ENCODE results near the gene POLG2. TPM values are rescaled to one million over a fixed set of nuclear protein-coding genes. Genes with fewer than 3 reads are reported as not detected.

POLG2 gene
- total RNA-seq, 2 donors from 2014 or later, result 37.1 to 39.0 TPM

DNA sequence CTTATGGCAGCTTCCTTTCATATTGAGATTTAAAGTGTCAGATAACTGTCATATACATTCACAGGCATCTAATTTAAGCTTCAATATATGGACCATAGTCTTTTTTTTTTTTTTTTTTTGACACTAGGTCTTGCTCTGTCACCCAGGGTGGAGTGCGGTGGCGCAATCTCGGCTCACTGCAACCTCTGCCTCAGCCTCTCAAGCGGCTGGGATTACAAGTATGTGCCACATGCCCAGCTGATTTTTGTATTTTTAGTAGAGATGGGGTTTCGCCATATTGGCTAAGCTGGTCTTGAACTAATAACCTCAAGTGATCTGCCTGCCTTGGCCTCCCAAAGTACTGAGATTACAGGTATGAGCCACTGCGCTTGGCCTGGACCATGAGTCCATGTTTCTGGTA is 23.5 kb upstream of the POLG2 start:
- no peaks in the 10 kb centered on the region for H3K9me3 ChIP-seq (ENCODE audit: control insufficient read depth, low read length, poor library complexity, severe bottlenecking)
- peaks cover 11% of the 10 kb centered on the region for H3K4me1 Mint-ChIP-seq
- no peak for DNase-seq
- H3K4me3 Mint-ChIP-seq, result no peak overlapping the region
- peaks cover 9% of the 10 kb centered on the region for H3K36me3 Mint-ChIP-seq (ENCODE audit: low read depth)
- H3K27me3 Mint-ChIP-seq, result no peaks in the 10 kb centered on the region
- no peak overlapping the region for H3K27ac Mint-ChIP-seq
- ATAC-seq, result no peak

DNA sequence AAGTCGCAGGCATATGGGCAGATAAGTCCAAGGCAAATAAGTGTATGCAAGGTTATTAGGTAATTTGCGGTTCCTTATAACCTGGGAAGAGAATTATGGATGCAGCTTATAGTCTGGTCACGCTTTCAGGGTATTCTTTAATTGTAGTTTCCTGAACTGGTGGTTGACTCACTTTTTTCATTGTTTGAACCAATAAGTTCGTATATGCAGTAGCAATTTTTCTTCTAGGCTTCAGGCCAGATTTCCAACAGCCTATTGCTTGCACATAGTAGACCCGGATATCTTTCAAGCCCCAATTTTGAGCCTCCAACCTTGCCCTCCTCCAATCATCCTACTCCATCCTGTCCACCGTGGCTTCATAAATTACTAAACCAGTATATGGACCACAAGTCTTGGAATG is 22.7 kb upstream of the POLG2 start:
- DNase-seq (no peak), ATAC-seq (no peak)
- H3K9me3 ChIP-seq (ENCODE audit: control insufficient read depth, low read length, poor library complexity, severe bottlenecking), result no peaks in the 10 kb centered on the region
- Mint-ChIP-seq H3K27me3 (no peaks in the 10 kb centered on the region), H3K4me1 (peaks cover 16% of the 10 kb centered on the region), H3K27ac (no peak overlapping the region), H3K4me3 (no peak overlapping the region), H3K36me3 (ENCODE audit: low read depth) (peaks cover 10% of the 10 kb centered on the region)

- DNase-seq (no peak), ATAC-seq (no peak)
- no peak overlapping the region for H3K4me3 Mint-ChIP-seq
- H3K36me3 Mint-ChIP-seq (ENCODE audit: low read depth), result peaks cover 11% of the 10 kb centered on the region
- H3K27ac Mint-ChIP-seq, result peak overlapping the region; percentile 4
- H3K27me3 Mint-ChIP-seq, result no peaks in the 10 kb centered on the region
- peaks cover 19% of the 10 kb centered on the region for H3K4me1 Mint-ChIP-seq
- H3K9me3 ChIP-seq (ENCODE audit: control insufficient read depth, low read length, poor library complexity, severe bottlenecking), result no peaks in the 10 kb centered on the region
Observed at GRCh38 chr17:64515829-64516228, 19.0 kb upstream of the POLG2 start.

DNA sequence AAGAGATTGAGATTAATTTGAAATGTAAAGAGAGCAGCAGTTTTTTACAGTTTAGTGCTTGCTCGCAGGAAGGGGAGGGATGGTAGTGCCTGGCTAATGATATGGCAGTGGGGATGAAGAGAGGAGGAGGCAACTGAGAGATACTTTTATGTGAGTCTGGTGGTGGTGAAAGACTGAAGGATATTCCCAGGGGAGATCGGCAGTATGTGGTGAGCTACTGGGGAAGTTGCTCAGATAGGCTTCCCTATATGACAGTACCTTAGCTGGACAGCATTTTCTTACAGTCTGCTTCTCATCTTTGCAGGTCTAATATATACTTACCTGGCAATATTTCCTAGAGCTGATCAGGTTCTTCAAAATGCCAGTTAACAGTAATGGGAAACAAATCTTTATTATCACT is 18.6 kb upstream of the POLG2 start:
- no peak for ATAC-seq
- DNase-seq, result no peak
- no peaks in the 10 kb centered on the region for H3K9me3 ChIP-seq (ENCODE audit: control insufficient read depth, low read length, poor library complexity, severe bottlenecking)
- peaks cover 11% of the 10 kb centered on the region for H3K36me3 Mint-ChIP-seq (ENCODE audit: low read depth)
- H3K27me3 Mint-ChIP-seq, result no peaks in the 10 kb centered on the region
- peak overlapping the region; percentile 4 for H3K27ac Mint-ChIP-seq
- H3K4me1 Mint-ChIP-seq, result peaks cover 21% of the 10 kb centered on the region
- H3K4me3 Mint-ChIP-seq, result peak overlapping the region; percentile 71

DNA sequence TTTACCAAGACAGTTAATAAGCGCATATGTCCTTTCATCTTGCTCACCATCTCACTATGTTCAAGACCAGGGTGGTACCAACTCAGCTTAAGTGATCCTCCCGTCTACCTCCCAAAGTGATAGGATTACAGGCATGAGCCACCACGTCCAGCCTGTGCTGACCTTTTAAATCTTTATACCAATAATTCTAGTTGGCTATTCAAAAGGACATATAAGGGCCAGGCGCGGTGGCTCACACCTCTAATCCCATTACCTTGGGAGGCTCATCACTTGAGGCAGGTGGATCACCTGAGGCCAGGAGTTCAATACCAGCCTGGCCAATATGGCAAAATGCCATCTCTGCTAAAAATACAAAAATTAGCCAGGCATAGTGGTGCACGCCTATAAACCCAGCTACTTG is 12.3 kb upstream of the POLG2 start:
- ATAC-seq (no peak), DNase-seq (no peak)
- Mint-ChIP-seq H3K27ac (no peak overlapping the region), H3K4me1 (peaks cover 43% of the 10 kb centered on the region), H3K4me3 (peak overlapping the region; percentile 63), H3K27me3 (no peaks in the 10 kb centered on the region), H3K36me3 (ENCODE audit: low read depth) (peaks cover 17% of the 10 kb centered on the region)
- no peaks in the 10 kb centered on the region for H3K9me3 ChIP-seq (ENCODE audit: control insufficient read depth, low read length, poor library complexity, severe bottlenecking)

DNA sequence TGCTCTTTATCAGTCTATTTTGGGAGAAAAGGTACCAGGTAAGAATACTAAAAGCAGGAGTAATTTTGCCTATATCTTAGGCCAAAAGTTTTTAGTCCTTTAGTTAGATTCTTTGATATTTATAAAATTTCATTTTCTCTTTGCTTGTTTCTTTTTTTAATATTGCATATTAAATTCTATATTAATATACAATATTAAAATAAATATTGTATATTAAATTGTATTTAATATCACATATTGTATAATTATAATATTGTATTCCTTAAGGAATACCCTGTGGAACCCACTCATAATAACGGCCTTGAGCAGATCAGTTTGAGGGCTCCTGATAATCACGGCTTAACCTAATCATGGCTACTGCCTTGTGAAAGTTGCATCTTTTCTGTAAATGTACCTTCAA is 11.8 kb upstream of the POLG2 start:
- no peak overlapping the region for H3K27ac Mint-ChIP-seq
- no peaks in the 10 kb centered on the region for H3K9me3 ChIP-seq (ENCODE audit: control insufficient read depth, low read length, poor library complexity, severe bottlenecking)
- DNase-seq, result no peak
- no peaks in the 10 kb centered on the region for H3K27me3 Mint-ChIP-seq
- peaks cover 17% of the 10 kb centered on the region for H3K36me3 Mint-ChIP-seq (ENCODE audit: low read depth)
- ATAC-seq, result no peak
- H3K4me1 Mint-ChIP-seq, result peaks cover 47% of the 10 kb centered on the region
- H3K4me3 Mint-ChIP-seq, result peak overlapping the region; percentile 67

DNA sequence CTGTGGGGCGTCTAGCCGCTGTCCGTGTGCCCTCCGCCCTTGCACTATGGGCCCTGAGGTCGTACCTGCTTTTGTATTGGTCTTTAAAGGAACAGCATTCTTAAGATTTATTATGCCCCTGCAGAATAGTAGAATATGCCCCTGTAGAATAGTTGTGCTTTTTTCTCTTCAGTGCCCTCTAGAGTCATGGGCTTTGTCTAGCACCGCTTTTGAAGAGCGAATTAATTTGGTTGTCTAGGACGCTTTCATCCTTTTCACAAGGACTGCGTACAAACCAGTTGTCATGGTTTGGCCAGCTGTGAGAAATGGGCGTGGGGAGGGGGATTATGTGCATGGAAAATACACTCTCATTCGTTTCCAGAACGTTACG is 10.5 kb upstream of the POLG2 start:
- Mint-ChIP-seq H3K4me3 (peak overlapping the region; percentile 99), H3K36me3 (ENCODE audit: low read depth) (peaks cover 15% of the 10 kb centered on the region), H3K4me1 (peaks cover 52% of the 10 kb centered on the region), H3K27me3 (no peaks in the 10 kb centered on the region), H3K27ac (peak overlapping the region; percentile 100)
- no peaks in the 10 kb centered on the region for H3K9me3 ChIP-seq (ENCODE audit: control insufficient read depth, low read length, poor library complexity, severe bottlenecking)
- no peak for DNase-seq
- peak; percentile 45 for ATAC-seq

GRCh38 chr17:64506576-64507412 is 9.9 kb upstream of the POLG2 start, which contains the start of gene CEP95:
Gene CEP95 (plus strand): TSS chr17:64506977. CDS start chr17:64507098, 121 bp downstream.
- DNase-seq (peak; percentile 83 to 91 (median 87)), ATAC-seq (peak; percentile 70)
- Mint-ChIP-seq H3K4me3 (peak within 1 kb of the TSS; percentile 99), H3K27me3 (no peaks in the 10 kb centered on the region), H3K27ac (peak within 1 kb of the TSS; percentile 100), H3K36me3 (ENCODE audit: low read depth) (peaks cover 17% of the 10 kb centered on the region), H3K4me1 (peaks cover 55% of the 10 kb centered on the region)
- H3K9me3 ChIP-seq (ENCODE audit: control insufficient read depth, low read length, poor library complexity, severe bottlenecking), result no peaks in the 10 kb centered on the region

GRCh38 chr17:64506201-64506575 is 9.3 kb upstream of the POLG2 start, which contains the start of gene DDX5:
Gene DDX5 (minus strand): TSS chr17:64506289. CDS start chr17:64506119, 170 bp downstream.
- H3K4me3 Mint-ChIP-seq, result peak within 1 kb of the TSS; percentile 99
- H3K4me1 Mint-ChIP-seq, result peaks cover 60% of the 10 kb centered on the region
- ATAC-seq (peak; percentile 75), DNase-seq (peak; percentile 92 to 96 (median 95))
- no peaks in the 10 kb centered on the region for H3K27me3 Mint-ChIP-seq
- no peaks in the 10 kb centered on the region for H3K9me3 ChIP-seq (ENCODE audit: control insufficient read depth, low read length, poor library complexity, severe bottlenecking)
- H3K36me3 Mint-ChIP-seq (ENCODE audit: low read depth), result peaks cover 17% of the 10 kb centered on the region
- peak within 1 kb of the TSS; percentile 100 for H3K27ac Mint-ChIP-seq

DNA sequence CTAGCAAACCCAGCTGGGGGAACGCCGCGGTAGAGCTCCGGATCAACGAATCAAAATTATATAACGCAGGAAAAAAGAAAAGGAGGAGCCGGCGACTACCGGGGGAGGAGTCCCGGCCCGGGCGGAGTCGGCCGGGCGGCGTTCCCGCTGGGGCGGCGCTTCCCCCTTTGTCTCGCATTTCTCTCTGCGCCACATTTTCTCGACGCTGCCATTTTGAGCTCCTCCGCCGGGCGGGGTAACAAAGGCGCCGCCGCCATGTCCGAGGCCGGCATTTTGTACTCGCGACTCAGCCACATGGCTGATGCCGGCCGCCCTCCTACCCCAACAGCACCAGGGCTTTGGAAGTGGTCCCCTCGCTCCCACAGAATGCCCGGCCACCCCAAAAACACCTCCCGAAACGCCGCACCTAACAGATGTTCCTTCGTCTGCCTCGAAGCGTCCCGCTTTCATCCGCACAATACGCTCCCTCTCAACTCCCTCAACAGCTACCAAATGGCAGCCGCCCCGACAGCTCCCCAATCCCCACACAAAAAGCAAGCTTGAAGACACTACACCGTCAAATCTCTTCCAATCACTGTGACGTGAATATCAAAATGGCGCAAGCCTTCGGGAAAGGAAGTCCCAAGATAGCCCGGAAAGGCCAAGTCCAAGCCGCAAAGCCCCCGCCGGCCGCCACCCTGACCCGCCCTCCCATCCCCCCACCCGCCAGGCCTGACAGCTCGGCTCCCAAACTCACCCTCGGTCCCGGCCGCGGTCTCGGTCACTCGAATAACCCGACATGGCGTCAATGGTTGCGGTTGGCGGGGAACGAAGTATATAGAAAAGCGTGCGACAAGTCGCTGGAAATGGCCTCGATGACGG is 8.7 kb upstream of the POLG2 start:
- Mint-ChIP-seq H3K4me3 (peak overlapping the region; percentile 99), H3K27ac (peak overlapping the region; percentile 100), H3K4me1 (peaks cover 63% of the 10 kb centered on the region), H3K36me3 (ENCODE audit: low read depth) (peaks cover 20% of the 10 kb centered on the region), H3K27me3 (no peaks in the 10 kb centered on the region)
- ATAC-seq (peak; percentile 37), DNase-seq (peak; percentile 67 to 76 (median 74))
- H3K9me3 ChIP-seq (ENCODE audit: control insufficient read depth, low read length, poor library complexity, severe bottlenecking), result no peaks in the 10 kb centered on the region

DNA sequence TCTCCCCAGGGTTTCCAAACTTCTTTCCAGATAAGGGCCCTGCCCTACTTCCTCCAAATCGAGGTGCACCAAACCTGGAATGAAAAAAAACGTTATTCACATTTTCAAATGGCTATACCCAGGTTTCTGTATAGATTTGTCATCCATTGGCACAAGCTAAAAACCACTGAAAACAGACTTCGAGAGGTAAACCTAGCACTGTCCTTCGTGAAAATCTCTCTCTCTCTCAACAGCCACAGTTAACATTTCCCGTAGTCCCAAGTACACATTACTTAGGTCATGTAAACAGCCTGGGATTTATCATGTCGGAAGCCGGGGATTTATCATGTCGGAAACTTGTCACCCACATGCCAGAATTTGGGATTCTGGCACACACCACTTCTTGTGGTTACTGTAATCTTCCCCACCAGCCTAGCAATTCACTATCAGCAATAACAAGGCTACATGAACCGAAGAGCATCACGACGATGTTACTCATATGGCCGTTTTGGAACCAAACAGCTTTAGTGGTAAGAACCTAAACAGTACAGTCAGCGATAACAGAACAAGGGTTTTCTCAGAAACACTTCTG is 8.0 kb upstream of the POLG2 start:
- Mint-ChIP-seq H3K27me3 (no peaks in the 10 kb centered on the region), H3K4me1 (peaks cover 68% of the 10 kb centered on the region), H3K27ac (peak overlapping the region; percentile 100), H3K4me3 (peak overlapping the region; percentile 99), H3K36me3 (ENCODE audit: low read depth) (peaks cover 24% of the 10 kb centered on the region)
- ATAC-seq (no peak), DNase-seq (no peak)
- no peaks in the 10 kb centered on the region for H3K9me3 ChIP-seq (ENCODE audit: control insufficient read depth, low read length, poor library complexity, severe bottlenecking)

GRCh38 chr17:64503821-64504768 is 7.2 kb upstream of the POLG2 start:
- peak overlapping the region; percentile 99 for H3K4me3 Mint-ChIP-seq
- no peaks in the 10 kb centered on the region for H3K27me3 Mint-ChIP-seq
- H3K9me3 ChIP-seq (ENCODE audit: control insufficient read depth, low read length, poor library complexity, severe bottlenecking), result no peaks in the 10 kb centered on the region
- peaks cover 71% of the 10 kb centered on the region for H3K4me1 Mint-ChIP-seq
- peaks cover 24% of the 10 kb centered on the region for H3K36me3 Mint-ChIP-seq (ENCODE audit: low read depth)
- DNase-seq, result no peak
- H3K27ac Mint-ChIP-seq, result peak overlapping the region; percentile 100
- ATAC-seq, result no peak
